Esophagus squamous epithelium (tissue), 4 donors: ENCODE data around the gene DUSP7.

Experiments used
- CTCF ChIP-seq, 6 experiments: fragments of 450-650 bp in 4 of 6; fragments of 200-600 bp in 2 of 6; sonication (generic) in 2 of 6; IDR thresholded peaks; one replicate each; pipeline ENCODE4 v1.5.1; 2016 to 2019; ENCODE audit warnings: antibody characterized with exemption in 6 of 6, mild to moderate bottlenecking in 4 of 6, moderate library complexity in 4 of 6
- POLR2A ChIP-seq, 4 donors: fragments of 450-650 bp; IDR thresholded peaks; one replicate each; pipeline ENCODE4 v1.6.1; 2017; ENCODE audit warnings: antibody characterized with exemption in 4 of 4, mild to moderate bottlenecking in 4 of 4, moderate library complexity in 3 of 4

- TF ChIP-seq POLR2A (IDR thresholded peaks at IDR 0.05) = no peak
- TF ChIP-seq CTCF (IDR thresholded peaks at IDR 0.05) = no peak
Measured at GRCh38 chr3:52021489-52022268, 34.7 kb downstream of the DUSP7 start.
